Neural crest cell (in vitro differentiated cells): ENCODE results near the gene HNRNPH2. TPM values are rescaled to one million over a fixed set of nuclear protein-coding genes. Genes with fewer than 3 reads are reported as not detected.
A peak's percentile ranks its signal among the peaks of the same experiment; 100 is the strongest.

ENCODE experiments used
- DNase-seq: peaks from one replicate; pipeline ENCODE4 v3.0.0; 2021; ENCODE audit warnings: low read depth, mixed read lengths, low spot score
- H3K27ac Mint-ChIP-seq: one replicate; pipeline ENCODE4 v1.8.0; 2021; ENCODE audit warnings: mild to moderate bottlenecking, mixed read lengths; ENCODE audit not compliant: unreplicated experiment
- H3K27me3 Mint-ChIP-seq: 2 replicates; pipeline ENCODE4 v1.8.0; 2021; ENCODE audit warnings: low read depth, mild to moderate bottlenecking, mixed read lengths
- H3K36me3 Mint-ChIP-seq: 2 replicates; pipeline ENCODE4 v1.8.0; 2021; ENCODE audit warnings: low read depth, mild to moderate bottlenecking, mixed read lengths
- H3K4me1 Mint-ChIP-seq: 2 replicates; pipeline ENCODE4 v1.8.0; 2021; ENCODE audit warnings: mixed read lengths
- H3K4me3 Mint-ChIP-seq: one replicate; pipeline ENCODE4 v1.8.0; 2021; ENCODE audit warnings: mild to moderate bottlenecking, mixed read lengths
- H3K9me3 Mint-ChIP-seq: 2 replicates; pipeline ENCODE4 v1.8.0; 2021; ENCODE audit warnings: mixed read lengths
- CTCF ChIP-seq: fragments of 200-600 bp; sonication (generic); conservative IDR thresholded peaks from 2 replicates; pipeline ENCODE4 v1.5.0; 2021; ENCODE audit warnings: antibody characterized with exemption, mild to moderate bottlenecking
- total RNA-seq: library from RNA; stranded (reverse); gene quantifications from 2 replicates; pipeline ENCODE4 v1.2.1, GENCODE V29; 2021

Gene HNRNPH2
- total RNA-seq, 1 donor from 2014 or later = 73.3 TPM

GRCh38 chrX:101417190-101417589, 9.2 kb downstream of the HNRNPH2 start:
- Mint-ChIP-seq H3K27ac (no peak overlapping the region), H3K9me3 (peaks cover 3% of the 10 kb centered on the region), H3K4me1 (peaks cover 35% of the 10 kb centered on the region), H3K4me3 (peak overlapping the region; percentile 94), H3K36me3 (peaks cover 14% of the 10 kb centered on the region), H3K27me3 (no peaks in the 10 kb centered on the region)
- no peak for DNase-seq
- no peak for TF ChIP-seq CTCF

- H3K27me3 Mint-ChIP-seq = no peaks in the 10 kb centered on the region
- H3K36me3 Mint-ChIP-seq = peaks cover 9% of the 10 kb centered on the region
- H3K4me1 Mint-ChIP-seq = peaks cover 35% of the 10 kb centered on the region
- H3K4me3 Mint-ChIP-seq = peak overlapping the region; percentile 94
- peak; percentile 56 for DNase-seq
- H3K27ac Mint-ChIP-seq = peak overlapping the region; percentile 99
- no peak for TF ChIP-seq CTCF
- no peaks in the 10 kb centered on the region for H3K9me3 Mint-ChIP-seq
Observed at GRCh38 chrX:101417981-101418841, 10.2 kb downstream of the HNRNPH2 start.

GRCh38 chrX:101419489-101419888, 11.5 kb downstream of the HNRNPH2 start:
- Mint-ChIP-seq H3K4me1 (peaks cover 35% of the 10 kb centered on the region), H3K36me3 (peaks cover 9% of the 10 kb centered on the region), H3K27ac (no peak overlapping the region)

GRCh38 chrX:101427954-101428353, 19.9 kb downstream of the HNRNPH2 start:
- H3K27me3 Mint-ChIP-seq = no peaks in the 10 kb centered on the region
- H3K4me3 Mint-ChIP-seq = no peak overlapping the region
- H3K4me1 Mint-ChIP-seq = no peaks in the 10 kb centered on the region
- no peak for TF ChIP-seq CTCF
- peaks cover 38% of the 10 kb centered on the region for H3K36me3 Mint-ChIP-seq
- peaks cover 10% of the 10 kb centered on the region for H3K9me3 Mint-ChIP-seq
- no peak overlapping the region for H3K27ac Mint-ChIP-seq
- no peak for DNase-seq

More at GRCh38 chrX:101419489-101419888, 11.5 kb downstream of the HNRNPH2 start:
- no peak for DNase-seq
- H3K27me3 Mint-ChIP-seq = no peaks in the 10 kb centered on the region
- no peak for TF ChIP-seq CTCF
- H3K9me3 Mint-ChIP-seq = no peaks in the 10 kb centered on the region
- peak overlapping the region; percentile 94 for H3K4me3 Mint-ChIP-seq

GRCh38 chrX:101429934-101430333, 21.9 kb downstream of the HNRNPH2 start:
- no peak overlapping the region for H3K4me3 Mint-ChIP-seq
- no peaks in the 10 kb centered on the region for H3K27me3 Mint-ChIP-seq
- no peak overlapping the region for H3K27ac Mint-ChIP-seq
- peaks cover 38% of the 10 kb centered on the region for H3K36me3 Mint-ChIP-seq
- H3K4me1 Mint-ChIP-seq = no peaks in the 10 kb centered on the region
- TF ChIP-seq CTCF = no peak
- no peak for DNase-seq
- H3K9me3 Mint-ChIP-seq = peaks cover 13% of the 10 kb centered on the region
